Activated B cell treated with CpG ODN at 0.5 μM for 24 hours (primary cell): ENCODE results near the gene TMEM255B. TPM values are rescaled to one million over a fixed set of nuclear protein-coding genes. Genes with fewer than 3 reads are reported as not detected.

Experiments
- ATAC-seq: fragments of 200-7000 bp; cut with Tn5 transposase; one replicate; pipeline ENCODE4 v1.10.0; 2021; ENCODE audit warnings: low read depth, mild to moderate bottlenecking, moderate library complexity
- CTCF ChIA-PET: fragments of 350-600 bp; sonication (Branson Sonifier 250); formaldehyde crosslinking; loops from one replicate; lab custom pipeline; 2021; ENCODE audit warnings: antibody characterized with exemption; lab: Charles Lee
- POLR2A ChIA-PET: fragments of 350-600 bp; sonication (Branson Sonifier 250); formaldehyde crosslinking; loops from one replicate; lab custom pipeline; 2021; ENCODE audit warnings: antibody characterized with exemption; lab: Charles Lee
- DNase-seq: peaks from one replicate; pipeline ENCODE4 v3.0.0; 2022
- H3K27ac Mint-ChIP-seq: one replicate; pipeline ENCODE4 v1.8.0; 2020; ENCODE audit warnings: mixed read lengths
- H3K27me3 Mint-ChIP-seq: one replicate; pipeline ENCODE4 v1.8.0; 2021; ENCODE audit warnings: mixed read lengths
- H3K36me3 Mint-ChIP-seq: one replicate; pipeline ENCODE4 v1.8.0; 2021; ENCODE audit warnings: low read depth, mixed read lengths
- H3K4me1 Mint-ChIP-seq: one replicate; pipeline ENCODE4 v1.8.0; 2021; ENCODE audit warnings: mixed read lengths
- H3K4me3 Mint-ChIP-seq: one replicate; pipeline ENCODE4 v1.8.0; 2020; ENCODE audit warnings: mild to moderate bottlenecking, mixed read lengths
- H3K9me3 Mint-ChIP-seq: one replicate; pipeline ENCODE4 v1.8.0; 2020; ENCODE audit warnings: mixed read lengths
- intact Hi-C: fragments of 100-400 bp; cut with micrococcal nuclease; formaldehyde crosslinking; loops from one replicate; pipeline ENCODE4 v1.15.1; 2024
- total RNA-seq: library from RNA; stranded (reverse); gene quantifications from 2 replicates; pipeline ENCODE4 v1.2.3, GENCODE V29; 2022
- TF ChIP-seq, protein P1 (sequence below): fragments of 200-600 bp; IDR thresholded peaks from one replicate; pipeline ENCODE4 v1.8.0; 2022; ENCODE audit warnings: antibody characterized with exemption, mild to moderate bottlenecking

TMEM255B gene
- total RNA-seq, 1 donor from 2014 or later = 6.2 TPM

DNA sequence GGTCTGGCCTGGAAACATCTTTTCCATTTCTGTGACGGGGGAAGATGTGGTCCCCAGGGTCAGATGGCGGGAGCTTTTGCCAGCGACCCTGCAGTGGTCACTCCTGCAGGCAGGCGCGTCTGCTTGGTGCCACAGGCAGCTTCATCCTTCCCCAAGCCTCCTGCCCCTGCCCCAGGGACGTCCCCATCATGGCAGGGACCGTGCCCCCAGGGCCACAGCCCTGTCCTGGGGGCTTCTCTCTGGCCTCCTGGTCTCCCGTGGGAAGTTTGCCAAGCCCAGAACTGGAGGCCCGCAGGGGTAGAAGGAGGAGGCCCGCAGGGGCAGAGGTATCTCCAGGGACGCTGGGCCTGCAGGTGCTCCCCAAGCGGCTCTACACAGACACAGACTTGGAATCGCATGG, 47.5 kb downstream of the TMEM255B start:
- ChIA-PET POLR2A (no interaction called here), CTCF (no interaction called here)
- Mint-ChIP-seq H3K27ac (no peak overlapping the region), H3K4me1 (no peaks in the 10 kb centered on the region), H3K4me3 (no peak overlapping the region), H3K36me3 (no peaks in the 10 kb centered on the region), H3K9me3 (peaks cover 7% of the 10 kb centered on the region), H3K27me3 (no peaks in the 10 kb centered on the region)
- DNase-seq (no peak), ATAC-seq (no peak)
- TF ChIP-seq, protein P1, sequence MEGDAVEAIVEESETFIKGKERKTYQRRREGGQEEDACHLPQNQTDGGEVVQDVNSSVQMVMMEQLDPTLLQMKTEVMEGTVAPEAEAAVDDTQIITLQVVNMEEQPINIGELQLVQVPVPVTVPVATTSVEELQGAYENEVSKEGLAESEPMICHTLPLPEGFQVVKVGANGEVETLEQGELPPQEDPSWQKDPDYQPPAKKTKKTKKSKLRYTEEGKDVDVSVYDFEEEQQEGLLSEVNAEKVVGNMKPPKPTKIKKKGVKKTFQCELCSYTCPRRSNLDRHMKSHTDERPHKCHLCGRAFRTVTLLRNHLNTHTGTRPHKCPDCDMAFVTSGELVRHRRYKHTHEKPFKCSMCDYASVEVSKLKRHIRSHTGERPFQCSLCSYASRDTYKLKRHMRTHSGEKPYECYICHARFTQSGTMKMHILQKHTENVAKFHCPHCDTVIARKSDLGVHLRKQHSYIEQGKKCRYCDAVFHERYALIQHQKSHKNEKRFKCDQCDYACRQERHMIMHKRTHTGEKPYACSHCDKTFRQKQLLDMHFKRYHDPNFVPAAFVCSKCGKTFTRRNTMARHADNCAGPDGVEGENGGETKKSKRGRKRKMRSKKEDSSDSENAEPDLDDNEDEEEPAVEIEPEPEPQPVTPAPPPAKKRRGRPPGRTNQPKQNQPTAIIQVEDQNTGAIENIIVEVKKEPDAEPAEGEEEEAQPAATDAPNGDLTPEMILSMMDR = no peak
- intact Hi-C loops = no loop called here

DNA sequence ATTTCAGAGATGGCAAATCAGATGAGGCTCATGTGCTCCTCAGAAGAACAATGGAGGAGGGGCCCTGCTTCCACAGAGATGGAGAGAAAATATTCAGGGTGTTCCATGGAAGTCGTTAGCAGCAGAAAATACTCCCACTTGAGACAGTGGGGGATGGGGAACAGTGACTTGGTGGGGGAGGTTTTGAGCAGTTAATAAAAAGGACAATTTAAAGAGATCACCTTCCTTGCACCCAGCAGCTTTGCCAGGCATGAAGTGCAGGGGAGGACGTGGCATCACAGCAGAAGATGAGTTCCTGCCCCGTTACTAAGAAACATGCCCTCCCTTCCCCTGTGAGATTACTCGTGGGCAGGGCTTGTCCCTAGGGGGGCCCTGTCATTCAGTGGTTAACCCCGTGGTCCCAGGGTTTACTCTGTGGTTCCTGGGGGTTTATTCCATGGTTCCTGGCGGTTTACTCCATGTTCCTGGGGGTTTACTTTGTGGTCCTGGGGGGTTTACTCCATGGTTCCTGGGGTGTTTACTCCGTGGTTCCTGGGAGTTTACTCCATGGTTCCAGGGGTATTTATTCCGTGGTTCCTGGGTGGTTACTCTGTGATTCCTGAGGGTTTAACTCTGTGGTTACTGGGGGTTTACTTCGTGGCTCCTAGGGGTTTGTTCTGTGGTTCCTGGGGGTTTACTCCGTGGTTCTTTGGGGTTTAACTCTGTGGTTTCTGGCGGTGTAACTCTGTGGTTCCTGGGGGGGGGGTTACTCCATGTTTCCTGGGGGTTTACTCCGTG, 49.2 kb downstream of the TMEM255B start:
- ChIA-PET CTCF (no interaction called here), POLR2A (no interaction called here)
- no peaks in the 10 kb centered on the region for H3K4me1 Mint-ChIP-seq
- intact Hi-C loops = no loop called here
- H3K4me3 Mint-ChIP-seq = no peak overlapping the region
- H3K27ac Mint-ChIP-seq = no peak overlapping the region
- TF ChIP-seq, protein P1 = no peak
- peaks cover 7% of the 10 kb centered on the region for H3K9me3 Mint-ChIP-seq
- ATAC-seq = no peak
- no peaks in the 10 kb centered on the region for H3K36me3 Mint-ChIP-seq
- no peaks in the 10 kb centered on the region for H3K27me3 Mint-ChIP-seq
- DNase-seq = no peak

DNA sequence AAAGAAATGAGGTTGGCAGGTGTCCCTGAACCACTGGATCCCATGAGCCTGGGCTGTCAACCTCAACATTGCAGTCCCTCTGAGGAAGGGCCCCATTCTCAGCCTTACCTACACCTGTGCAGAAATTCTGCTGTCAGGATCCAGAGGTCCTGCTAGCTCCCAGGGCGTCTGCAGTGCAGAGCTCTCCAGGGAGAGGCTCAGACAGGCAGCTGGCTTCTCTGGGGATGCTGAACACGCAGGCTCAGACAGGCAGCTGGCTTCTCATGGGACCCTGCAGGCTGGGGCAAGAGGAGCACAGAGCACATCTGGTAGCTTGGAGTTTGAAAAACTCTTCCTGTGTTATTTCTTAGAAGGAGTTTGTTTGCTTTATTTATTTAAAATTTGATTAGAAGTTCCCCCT, 50.9 kb downstream of the TMEM255B start:
- H3K9me3 Mint-ChIP-seq = peaks cover 7% of the 10 kb centered on the region
- TF ChIP-seq, protein P1 = no peak
- H3K27ac Mint-ChIP-seq = no peak overlapping the region
- no peak overlapping the region for H3K4me3 Mint-ChIP-seq
- no peak for DNase-seq
- ChIA-PET CTCF (no interaction called here), POLR2A (no interaction called here)
- H3K4me1 Mint-ChIP-seq = peaks cover under 1% of the 10 kb centered on the region
- no peak for ATAC-seq
- H3K36me3 Mint-ChIP-seq = no peaks in the 10 kb centered on the region
- intact Hi-C loops = no loop called here
- H3K27me3 Mint-ChIP-seq = no peaks in the 10 kb centered on the region

DNA sequence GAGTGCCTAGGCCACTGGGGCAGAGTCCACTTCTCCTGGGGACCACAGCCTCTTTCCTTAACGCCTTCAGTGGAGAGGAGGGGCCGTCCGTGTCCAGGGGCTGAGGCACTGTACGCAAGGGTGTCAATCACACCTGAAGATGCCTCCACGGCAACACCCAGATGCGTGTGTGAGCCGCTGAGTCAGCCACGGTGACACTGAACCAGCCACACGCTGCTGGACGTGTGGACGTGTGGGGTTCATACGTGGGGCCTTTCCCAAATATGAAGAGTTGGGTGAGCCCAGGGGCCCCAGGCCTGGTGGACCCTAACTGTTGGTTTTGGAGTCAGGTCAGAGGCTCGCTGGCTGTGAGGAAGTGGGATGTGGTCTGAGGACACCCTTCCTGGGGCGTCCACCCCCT, 51.6 kb downstream of the TMEM255B start:
- ChIA-PET POLR2A (no interaction called here), CTCF (no interaction called here)
- DNase-seq (no peak), ATAC-seq (no peak)
- H3K27ac Mint-ChIP-seq = no peak overlapping the region
- no peak overlapping the region for H3K4me3 Mint-ChIP-seq
- intact Hi-C loops = no loop called here
- H3K27me3 Mint-ChIP-seq = no peaks in the 10 kb centered on the region
- peaks cover 7% of the 10 kb centered on the region for H3K9me3 Mint-ChIP-seq
- H3K36me3 Mint-ChIP-seq = peaks cover 3% of the 10 kb centered on the region
- TF ChIP-seq, protein P1 = no peak
- H3K4me1 Mint-ChIP-seq = peaks cover 6% of the 10 kb centered on the region

DNA sequence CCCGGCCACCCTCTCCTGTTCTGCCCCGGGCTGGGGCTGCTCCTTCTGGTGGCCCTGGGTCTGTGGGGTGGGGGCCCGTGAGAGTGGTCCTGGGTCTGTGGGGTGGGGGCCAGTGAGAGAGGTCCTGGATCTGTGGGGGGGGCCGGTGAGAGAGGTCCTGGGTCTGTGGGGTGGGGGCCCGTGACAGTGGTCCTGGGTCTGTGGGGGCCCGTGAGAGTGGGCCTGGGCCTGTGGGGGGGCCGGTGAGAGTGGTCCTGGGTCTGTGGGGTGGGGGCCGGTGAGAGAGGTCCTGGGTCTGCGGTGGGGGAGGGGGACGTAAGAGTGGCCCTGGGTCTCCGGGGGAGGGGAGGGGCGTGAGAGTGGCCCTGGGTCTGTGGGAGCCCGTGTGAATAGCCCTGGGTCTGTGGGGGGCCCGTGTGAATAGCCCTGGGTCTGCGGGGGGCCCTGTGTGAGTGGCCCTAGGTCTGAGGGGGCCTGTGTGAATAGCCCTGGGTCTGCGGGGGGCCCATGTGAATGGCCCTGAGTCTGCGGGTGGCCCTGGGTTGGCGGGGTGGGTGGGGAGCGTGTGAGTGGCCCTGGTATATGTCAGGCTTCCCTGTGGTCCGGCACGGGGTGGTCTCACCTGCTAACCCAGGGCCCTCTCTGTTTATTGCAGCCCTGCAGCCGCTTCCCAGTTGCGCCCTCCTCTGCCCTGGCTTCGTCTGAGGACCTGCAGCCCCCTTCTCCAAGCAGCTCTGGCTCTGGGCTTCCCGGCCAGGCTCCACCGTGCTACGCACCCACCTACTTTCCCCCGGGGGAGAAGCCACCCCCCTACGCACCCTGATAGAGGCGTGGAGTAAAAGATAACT, 52.3 kb downstream of the TMEM255B start:
- H3K27me3 Mint-ChIP-seq = no peaks in the 10 kb centered on the region
- POLR2A ChIA-PET = no interaction called here
- H3K4me1 Mint-ChIP-seq = peaks cover 13% of the 10 kb centered on the region
- peaks cover 7% of the 10 kb centered on the region for H3K9me3 Mint-ChIP-seq
- CTCF ChIA-PET = no interaction called here
- TF ChIP-seq, protein P1 = no peak
- no peak overlapping the region for H3K27ac Mint-ChIP-seq
- DNase-seq (no peak), ATAC-seq (no peak)
- peaks cover 8% of the 10 kb centered on the region for H3K36me3 Mint-ChIP-seq
- intact Hi-C loops = no loop called here
- H3K4me3 Mint-ChIP-seq = no peak overlapping the region
